SK-N-SH treated with all-trans-retinoic acid at 6 μM for 48 hours (cell line): ENCODE results near the gene COBL.

ENCODE experiments used
- ARNTL ChIP-seq: fragments of 450-650 bp; formaldehyde crosslinking; IDR thresholded peaks from 2 replicates; pipeline ENCODE4 v1.5.0; 2020; ENCODE audit warnings: low read depth, mild to moderate bottlenecking, moderate library complexity, borderline replicate concordance
- BACH2 ChIP-seq: fragments of 250-450 bp; sonication (Bioruptor Pico); IDR thresholded peaks from 2 replicates; pipeline ENCODE4 v1.9.0; 2021; ENCODE audit warnings: mild to moderate bottlenecking, borderline replicate concordance
- ESRRG ChIP-seq: fragments of 250-450 bp; sonication (Bioruptor Pico); IDR thresholded peaks from 2 replicates; pipeline ENCODE4 v1.6.1; 2021; ENCODE audit warnings: mild to moderate bottlenecking
- GLIS3 ChIP-seq: fragments of 250-450 bp; sonication (Bioruptor Pico); IDR thresholded peaks from 2 replicates; pipeline ENCODE4 v1.5.0; 2020; ENCODE audit warnings: mild to moderate bottlenecking, moderate library complexity
- RARB ChIP-seq: fragments of 250-450 bp; sonication (Bioruptor Pico); IDR thresholded peaks from 2 replicates; pipeline ENCODE4 v1.8.0; 2021; ENCODE audit warnings: mild to moderate bottlenecking, moderate library complexity
- TCF4 ChIP-seq: fragments of 250-450 bp; sonication (Bioruptor Pico); IDR thresholded peaks from 2 replicates; pipeline ENCODE4 v1.8.0; 2021; ENCODE audit warnings: mild to moderate bottlenecking, moderate library complexity, borderline replicate concordance
- ZFP3 ChIP-seq: fragments of 250-450 bp; sonication (Bioruptor Pico); IDR thresholded peaks from 2 replicates; pipeline ENCODE4 v1.5.0; 2020; ENCODE audit warnings: mild to moderate bottlenecking, moderate library complexity
- ZNF565 ChIP-seq: fragments of 450-650 bp; formaldehyde crosslinking; conservative IDR thresholded peaks from 2 replicates; pipeline ENCODE4 v1.5.0; 2020; ENCODE audit warnings: low read depth, mild to moderate bottlenecking, moderate library complexity
- ZNF70 ChIP-seq: fragments of 450-650 bp; formaldehyde crosslinking; IDR thresholded peaks from 2 replicates; pipeline ENCODE4 v1.5.0; 2020; ENCODE audit warnings: mild to moderate bottlenecking, moderate library complexity
- TF ChIP-seq, protein P1 (sequence below): fragments of 250-450 bp; sonication (Bioruptor Pico); IDR thresholded peaks from 2 replicates; pipeline ENCODE4 v1.5.1; 2020; ENCODE audit warnings: low read depth, mild to moderate bottlenecking, moderate library complexity
- TF ChIP-seq, protein P2 (sequence below): fragments of 250-450 bp; sonication (Bioruptor Pico); IDR thresholded peaks from 2 replicates; pipeline ENCODE4 v1.5.0; 2020; ENCODE audit warnings: mild to moderate bottlenecking, moderate library complexity

DNA sequence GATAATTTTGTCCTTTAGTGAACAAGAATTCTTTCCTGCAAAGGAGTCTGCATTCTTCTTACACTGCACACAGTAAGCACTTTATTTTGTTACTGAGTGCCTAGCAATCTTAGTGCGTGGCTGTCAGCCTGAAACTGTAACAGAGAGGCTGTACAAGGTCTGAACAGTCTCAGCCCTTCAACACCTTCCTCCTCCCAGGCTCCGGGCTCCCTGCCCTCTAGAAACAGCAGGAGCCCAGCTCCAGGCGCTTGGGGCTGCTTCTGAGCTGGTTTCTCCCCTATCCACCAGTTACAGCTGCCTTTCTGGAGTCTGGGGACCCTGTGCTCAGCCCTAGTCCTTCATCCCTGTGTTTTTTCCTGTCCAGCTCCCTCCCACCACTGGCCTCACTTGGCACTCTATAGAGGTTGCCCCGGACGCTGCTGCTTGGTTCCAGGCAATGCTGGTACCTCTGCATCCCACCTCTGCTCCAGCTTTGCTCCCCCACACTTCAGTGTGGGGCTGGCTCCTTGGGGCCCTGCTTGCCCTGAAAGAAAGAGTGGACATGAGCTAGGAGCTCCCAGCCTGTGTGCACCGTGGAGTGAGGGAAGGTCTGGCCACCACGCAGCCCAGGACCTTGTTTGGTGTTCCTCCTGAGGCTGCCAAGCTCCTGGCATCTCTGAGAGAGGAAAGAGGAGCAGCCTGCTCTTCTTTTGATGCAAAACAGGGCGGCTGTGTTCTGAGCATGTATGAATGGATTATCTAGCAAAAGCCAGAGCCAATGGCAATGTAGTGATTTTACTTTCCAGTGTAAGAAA lies 282.7 kb downstream of the COBL start:
- TF ChIP-seq ZFP3 (CRISPR knock-in tag) (no peak), BACH2 (CRISPR knock-in tag) (no peak), ESRRG (CRISPR knock-in tag) (no peak), RARB (no peak), ZNF565 (CRISPR knock-in tag) (no peak), ARNTL (CRISPR knock-in tag) (no peak), GLIS3 (CRISPR knock-in tag) (no peak), TCF4 (no peak), ZNF70 (CRISPR knock-in tag) (no peak)
- TF ChIP-seq, protein P1, sequence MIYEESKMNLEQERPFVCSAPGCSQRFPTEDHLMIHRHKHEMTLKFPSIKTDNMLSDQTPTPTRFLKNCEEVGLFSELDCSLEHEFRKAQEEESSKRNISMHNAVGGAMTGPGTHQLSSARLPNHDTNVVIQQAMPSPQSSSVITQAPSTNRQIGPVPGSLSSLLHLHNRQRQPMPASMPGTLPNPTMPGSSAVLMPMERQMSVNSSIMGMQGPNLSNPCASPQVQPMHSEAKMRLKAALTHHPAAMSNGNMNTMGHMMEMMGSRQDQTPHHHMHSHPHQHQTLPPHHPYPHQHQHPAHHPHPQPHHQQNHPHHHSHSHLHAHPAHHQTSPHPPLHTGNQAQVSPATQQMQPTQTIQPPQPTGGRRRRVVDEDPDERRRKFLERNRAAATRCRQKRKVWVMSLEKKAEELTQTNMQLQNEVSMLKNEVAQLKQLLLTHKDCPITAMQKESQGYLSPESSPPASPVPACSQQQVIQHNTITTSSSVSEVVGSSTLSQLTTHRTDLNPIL (CRISPR knock-in tag), result no peak
- TF ChIP-seq, protein P2, sequence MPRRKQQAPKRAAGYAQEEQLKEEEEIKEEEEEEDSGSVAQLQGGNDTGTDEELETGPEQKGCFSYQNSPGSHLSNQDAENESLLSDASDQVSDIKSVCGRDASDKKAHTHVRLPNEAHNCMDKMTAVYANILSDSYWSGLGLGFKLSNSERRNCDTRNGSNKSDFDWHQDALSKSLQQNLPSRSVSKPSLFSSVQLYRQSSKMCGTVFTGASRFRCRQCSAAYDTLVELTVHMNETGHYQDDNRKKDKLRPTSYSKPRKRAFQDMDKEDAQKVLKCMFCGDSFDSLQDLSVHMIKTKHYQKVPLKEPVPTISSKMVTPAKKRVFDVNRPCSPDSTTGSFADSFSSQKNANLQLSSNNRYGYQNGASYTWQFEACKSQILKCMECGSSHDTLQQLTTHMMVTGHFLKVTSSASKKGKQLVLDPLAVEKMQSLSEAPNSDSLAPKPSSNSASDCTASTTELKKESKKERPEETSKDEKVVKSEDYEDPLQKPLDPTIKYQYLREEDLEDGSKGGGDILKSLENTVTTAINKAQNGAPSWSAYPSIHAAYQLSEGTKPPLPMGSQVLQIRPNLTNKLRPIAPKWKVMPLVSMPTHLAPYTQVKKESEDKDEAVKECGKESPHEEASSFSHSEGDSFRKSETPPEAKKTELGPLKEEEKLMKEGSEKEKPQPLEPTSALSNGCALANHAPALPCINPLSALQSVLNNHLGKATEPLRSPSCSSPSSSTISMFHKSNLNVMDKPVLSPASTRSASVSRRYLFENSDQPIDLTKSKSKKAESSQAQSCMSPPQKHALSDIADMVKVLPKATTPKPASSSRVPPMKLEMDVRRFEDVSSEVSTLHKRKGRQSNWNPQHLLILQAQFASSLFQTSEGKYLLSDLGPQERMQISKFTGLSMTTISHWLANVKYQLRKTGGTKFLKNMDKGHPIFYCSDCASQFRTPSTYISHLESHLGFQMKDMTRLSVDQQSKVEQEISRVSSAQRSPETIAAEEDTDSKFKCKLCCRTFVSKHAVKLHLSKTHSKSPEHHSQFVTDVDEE (CRISPR knock-in tag), result no peak
